GM21423 (cell line): ENCODE measurements around the gene PYDC1.
"Not testable (repeated sequence)": the region's sequence is repeated elsewhere in the genome, so short reads cannot be mapped to it uniquely, and the experiment has no call there.

Source experiments
- ATAC-seq: cut with Tn5 transposase; IDR thresholded peaks from one replicate; pipeline ENCODE4 v1.9.1; 2021; ENCODE audit warnings: mild to moderate bottlenecking, moderate library complexity; ENCODE audit not compliant: unreplicated experiment

Gene PYDC1

DNA sequence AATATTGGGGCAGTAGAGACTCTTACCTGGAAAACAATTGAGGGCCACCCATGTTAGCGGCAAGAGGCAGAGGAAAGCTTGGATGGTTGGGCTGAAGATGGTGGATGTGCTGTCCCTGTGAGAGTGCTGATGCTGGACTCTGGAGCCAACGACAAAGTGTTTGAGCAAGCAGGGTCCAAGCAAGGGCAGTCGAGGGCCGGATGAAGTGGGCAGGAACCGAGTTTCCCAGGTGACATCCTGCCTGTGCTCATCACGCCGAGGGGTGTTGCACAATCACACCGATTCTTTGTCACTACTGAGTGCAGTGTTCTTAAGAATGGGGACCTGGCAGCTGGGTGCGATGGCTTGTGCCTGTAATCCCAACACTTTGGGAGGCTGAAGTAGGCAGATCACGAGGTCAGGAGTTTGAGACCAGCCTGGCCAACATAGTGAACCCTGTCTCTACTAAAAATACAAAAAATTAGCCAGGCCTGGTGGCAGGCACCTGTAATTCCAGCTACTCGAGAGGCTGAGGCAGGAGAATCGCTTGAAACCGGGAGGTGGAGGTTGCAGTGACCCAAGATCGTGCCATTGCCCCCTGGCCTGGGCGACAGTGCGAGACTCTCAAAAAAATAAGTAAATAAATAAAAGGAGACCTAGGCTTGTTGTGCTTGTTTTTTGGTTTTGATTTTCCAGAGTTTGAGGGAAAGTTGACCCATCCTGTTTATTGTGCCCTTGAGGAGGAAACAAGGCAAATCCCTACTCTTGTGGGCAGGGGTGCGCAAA, 20.4 kb downstream of the PYDC1 start:
- no peak for ATAC-seq

DNA sequence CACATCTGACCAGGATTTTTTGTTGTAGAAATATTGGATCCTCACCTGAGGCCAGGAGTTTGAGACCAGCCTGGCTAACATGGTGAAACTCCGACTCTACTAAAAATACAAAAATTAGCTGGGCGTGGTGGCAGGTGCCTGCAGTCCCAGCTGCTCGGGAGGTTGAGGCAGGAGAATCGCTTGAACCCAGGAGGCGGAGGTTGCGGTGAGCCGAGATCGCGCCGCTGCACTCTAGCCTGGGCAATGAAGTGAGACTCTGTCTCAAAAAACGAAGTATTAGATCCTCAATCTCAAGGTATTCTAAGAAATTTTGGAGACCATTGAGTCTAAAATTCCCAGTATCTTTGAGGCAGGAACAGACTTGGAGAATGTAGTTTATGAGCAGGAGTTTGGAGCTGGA, 21.1 kb downstream of the PYDC1 start:
- ATAC-seq, result not testable (repeated sequence)

DNA sequence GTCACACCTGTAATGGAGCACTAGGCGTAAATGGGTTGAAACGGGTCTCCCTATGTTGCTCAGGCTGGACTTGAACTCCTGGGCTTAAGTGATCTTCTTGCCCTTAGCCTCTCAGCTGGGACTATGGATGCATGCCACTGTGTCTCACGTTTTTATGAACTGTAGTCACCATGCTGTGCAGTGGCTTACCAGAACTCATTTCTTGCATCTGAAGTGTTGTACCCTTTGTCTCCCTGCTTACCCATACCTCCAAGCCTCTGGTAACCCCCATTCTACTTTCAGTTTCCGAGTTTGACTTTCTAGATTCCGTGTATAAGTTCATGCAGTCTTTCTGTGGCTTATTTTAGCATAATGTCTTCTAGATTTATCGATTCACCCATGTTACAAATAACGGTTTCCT, 22.0 kb downstream of the PYDC1 start:
- ATAC-seq, result no peak

DNA sequence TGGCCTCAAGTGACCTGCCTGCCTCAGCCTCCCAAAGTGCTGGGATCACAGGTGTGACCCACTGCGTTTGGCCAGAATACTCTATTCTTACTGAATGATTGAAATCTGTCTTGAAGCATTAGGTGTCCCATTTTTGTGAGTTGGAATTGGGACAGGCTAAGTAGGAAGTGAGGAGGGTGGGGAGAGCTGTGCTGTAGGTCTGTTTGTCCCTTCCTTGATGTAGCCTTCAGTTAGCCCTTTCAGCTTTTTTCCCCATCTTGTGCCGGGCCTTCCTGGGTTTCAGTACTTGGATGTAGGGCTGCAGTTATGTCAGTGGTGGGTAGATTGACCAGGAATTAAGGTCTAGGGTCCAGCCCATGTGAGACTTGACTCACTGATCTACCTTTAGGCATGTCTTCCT, 23.1 kb downstream of the PYDC1 start:
- ATAC-seq, result no peak

DNA sequence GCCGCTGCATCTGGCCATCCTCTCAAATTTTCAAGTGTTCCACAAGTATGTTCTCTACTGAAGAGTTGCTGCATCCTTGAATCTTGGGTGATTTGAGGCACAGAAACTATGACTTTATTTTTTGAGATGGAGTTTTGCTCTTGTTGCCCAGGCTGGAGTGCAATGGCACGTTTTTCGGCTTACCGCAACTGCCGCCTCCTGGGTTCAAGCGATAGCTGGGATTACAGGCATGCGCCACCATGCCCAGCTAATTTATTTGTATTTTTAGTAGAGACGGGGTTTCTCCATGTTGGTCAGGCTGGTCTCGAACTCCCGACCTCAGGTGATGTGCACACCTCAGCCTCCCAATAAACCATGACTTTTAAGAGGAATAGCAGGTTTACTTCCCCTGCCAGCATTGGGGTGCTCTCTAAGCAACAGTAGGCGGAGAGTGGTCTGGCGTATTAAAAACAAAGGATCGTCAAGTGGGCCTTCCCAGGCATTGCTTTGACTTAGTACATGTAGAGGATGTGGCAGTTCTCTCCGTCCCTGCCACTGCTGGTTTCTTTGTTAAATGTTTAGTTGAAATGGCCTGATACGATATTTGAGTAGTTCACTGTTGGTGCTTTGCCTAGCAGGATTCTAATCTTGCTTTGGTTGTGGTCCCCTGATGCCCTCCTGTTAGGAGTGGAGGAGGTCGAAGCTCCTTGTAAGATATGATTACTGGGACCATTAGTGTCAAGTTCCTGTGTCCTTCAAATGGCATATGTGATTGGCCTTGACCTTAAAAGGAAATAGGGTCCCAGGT, 23.9 kb downstream of the PYDC1 start:
- ATAC-seq, result no peak

DNA sequence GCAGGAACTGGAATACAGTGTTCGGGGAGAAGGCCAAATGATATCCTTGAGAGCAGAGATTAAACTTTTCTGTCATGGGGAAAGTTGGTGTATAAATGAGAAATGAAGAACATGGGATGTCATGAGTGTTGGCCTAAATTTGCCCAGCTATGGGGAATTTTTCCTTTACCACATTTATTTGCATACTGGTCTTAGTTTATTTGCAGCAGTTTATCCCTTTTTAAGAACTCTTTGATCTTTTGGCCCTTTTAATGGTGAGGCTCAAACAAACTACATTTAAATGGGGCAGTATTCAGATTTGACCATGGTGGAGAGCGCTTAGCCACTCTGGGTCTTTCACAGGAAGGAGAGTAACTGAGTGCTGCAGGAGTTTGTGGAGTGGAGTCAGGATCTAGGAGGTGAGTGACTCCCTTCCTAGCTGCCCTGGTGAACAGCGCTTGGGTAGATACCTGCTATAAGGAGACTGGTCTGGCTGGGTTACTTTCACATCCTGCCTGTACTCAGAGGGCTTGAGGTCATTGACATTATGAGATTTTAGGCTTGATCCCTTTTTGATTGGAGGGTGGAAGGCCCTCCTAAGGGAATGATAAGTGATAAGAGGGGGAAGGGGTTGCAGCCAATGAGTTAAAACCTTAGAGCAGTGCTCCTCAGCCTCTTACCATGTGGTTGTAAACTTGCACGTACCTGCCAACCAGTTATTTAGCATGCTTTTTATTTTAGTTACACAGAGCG, 25.1 kb downstream of the PYDC1 start:
- ATAC-seq, result no peak

DNA sequence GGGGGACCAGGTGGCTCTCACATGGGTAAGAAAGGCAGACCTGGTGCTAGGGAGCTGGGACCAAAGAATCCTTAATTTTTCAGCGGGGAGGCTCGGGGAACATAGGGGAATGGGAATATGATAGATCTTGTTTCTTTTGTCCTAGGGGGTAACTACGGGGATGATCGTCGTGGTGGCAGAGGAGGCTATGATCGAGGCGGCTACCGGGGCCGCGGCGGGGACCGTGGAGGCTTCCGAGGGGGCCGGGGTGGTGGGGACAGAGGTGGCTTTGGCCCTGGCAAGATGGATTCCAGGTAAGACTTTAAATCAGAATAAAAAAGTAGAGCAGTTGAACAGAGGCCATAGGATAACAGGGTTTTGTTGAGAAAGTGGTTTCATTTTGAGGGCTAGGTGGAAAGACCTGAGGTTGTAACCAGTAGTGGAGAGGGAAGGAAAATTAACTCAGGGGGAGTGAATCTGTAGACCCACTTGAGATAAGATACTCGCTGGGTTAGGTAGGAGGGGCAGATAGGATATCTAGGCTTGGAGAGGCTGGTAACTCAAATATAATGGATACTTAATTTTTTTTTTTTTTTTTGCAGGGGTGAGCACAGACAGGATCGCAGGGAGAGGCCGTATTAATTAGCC, 26.0 kb downstream of the PYDC1 start:
- ATAC-seq, result no peak

- ATAC-seq, result no peak
These were observed 26.9 kb downstream of the PYDC1 start for GRCh38 chr16:31190061-31190460.

GRCh38 chr16:31189412-31189778, 27.5 kb downstream of the PYDC1 start:
- no peak for ATAC-seq

GRCh38 chr16:31188450-31189411, 28.2 kb downstream of the PYDC1 start:
- no peak for ATAC-seq

DNA sequence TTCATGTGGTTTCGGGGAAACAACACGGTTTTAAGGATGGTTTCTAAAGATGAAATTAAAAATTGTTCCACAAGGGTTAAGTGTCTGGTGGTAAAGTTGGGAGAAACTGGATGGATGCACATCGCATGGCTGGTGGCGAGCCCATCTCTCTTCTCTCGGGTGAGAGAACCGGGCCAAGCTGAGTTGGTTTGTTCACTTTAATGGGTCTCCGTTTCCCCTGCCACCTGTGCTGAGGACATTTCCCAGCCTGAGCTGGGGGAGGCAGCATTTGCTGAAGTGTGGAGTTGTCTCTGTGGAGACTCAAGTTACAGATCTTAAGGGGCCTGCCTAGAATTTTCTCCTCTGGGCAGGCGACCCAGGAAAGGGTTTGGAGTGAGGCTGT, 29.1 kb downstream of the PYDC1 start:
- no peak for ATAC-seq

GRCh38 chr16:31186930-31187807, 29.8 kb downstream of the PYDC1 start:
- no peak for ATAC-seq

DNA sequence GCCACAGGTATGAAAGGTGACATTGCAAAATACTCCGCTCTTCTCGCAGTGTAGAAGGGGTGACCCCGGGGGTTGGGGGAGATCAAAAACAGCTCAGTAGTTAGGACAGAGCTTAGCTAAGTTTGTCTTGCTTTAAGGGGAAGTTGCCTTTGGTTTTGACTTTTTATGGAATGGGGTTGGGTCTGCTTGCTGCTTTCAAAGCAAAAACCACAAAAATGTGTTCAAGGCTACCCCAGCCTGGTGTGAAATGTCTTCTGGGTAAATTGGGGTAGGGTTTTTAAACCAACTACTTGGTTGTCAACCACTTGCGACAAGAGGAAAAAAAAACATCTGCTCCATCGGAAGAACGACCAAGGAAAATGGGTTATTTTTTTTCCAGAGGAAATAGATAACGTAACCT, 30.8 kb downstream of the PYDC1 start:
- ATAC-seq, result no peak

DNA sequence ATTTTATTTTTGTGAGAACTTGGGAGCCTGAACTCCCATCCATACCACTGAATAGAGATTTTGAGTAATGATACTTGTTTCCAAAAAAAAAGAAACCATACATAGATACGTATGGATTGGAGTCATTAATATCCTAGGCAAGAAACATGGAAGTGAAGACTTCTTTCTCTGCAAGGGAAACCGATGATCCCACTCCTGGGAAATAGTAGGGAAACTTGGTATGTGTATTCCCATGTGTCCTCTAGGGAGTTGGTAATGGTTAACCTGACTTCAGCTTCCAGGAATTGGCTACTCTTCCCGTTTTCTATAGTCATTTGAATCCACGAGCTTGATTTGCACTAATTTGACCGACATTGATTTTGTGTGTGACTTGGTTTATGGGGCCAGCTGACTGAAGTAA, 31.6 kb downstream of the PYDC1 start:
- ATAC-seq, result no peak

- ATAC-seq, result no peak
These were observed 32.0 kb downstream of the PYDC1 start for GRCh38 chr16:31184888-31185287.

DNA sequence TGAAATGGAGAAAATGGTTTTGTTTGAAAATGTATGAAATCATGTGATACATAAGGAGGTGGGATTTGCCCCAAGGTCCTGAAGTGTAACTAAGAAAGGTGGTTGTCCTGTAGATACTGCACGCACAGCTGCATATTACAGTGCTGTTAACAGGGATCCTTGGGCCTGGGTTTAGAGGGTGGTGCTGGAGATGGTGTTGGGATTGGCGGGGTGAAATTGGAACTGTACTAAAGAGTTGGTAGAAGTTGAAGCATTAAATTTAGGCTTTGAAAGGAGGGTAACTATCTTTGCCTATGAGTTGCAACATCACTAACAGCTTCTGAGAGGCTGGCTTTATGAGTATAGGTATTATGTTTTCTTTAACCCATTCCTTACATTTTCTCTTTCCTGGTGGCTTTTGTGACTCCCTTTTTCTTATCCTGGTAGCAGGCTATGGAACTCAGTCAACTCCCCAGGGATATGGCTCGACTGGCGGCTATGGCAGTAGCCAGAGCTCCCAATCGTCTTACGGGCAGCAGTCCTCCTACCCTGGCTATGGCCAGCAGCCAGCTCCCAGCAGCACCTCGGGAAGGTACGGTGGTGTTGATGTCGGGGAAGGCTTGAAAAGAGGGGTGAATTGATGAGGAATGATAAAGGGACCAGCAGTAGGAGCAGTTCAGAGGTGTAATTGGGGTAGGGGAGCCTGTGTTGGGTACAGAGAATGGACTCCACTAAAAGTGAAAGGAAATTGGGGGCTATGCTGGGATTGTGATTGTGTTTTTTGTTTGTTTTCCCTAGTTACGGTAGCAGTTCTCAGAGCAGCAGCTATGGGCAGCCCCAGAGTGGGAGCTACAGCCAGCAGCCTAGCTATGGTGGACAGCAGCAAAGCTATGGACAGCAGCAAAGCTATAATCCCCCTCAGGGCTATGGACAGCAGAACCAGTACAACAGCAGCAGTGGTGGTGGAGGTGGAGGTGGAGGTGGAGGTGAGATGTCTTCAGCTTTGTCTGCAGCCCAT, 33.2 kb downstream of the PYDC1 start:
- no peak for ATAC-seq

DNA sequence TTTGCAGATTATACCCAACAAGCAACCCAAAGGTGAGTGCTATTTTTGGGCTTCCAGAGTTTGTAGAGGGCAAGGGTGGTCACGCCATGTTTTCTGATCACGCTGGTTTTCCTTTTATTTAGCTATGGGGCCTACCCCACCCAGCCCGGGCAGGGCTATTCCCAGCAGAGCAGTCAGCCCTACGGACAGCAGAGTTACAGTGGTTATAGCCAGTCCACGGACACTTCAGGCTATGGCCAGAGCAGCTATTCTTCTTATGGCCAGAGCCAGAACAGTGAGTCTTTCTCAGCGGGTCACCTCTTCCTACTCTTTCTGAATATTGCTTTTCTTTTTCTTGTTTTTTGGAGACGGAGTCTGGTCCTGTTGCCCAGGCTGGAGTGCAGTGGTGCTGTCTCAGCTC, 34.5 kb downstream of the PYDC1 start:
- ATAC-seq, result no peak
